ENCODE results near the gene ANTXR1. TPM values are rescaled to one million over a fixed set of nuclear protein-coding genes. Genes with fewer than 3 reads are reported as not detected.
"Not testable (repeated sequence)": the region's sequence is repeated elsewhere in the genome, so short reads cannot be mapped to it uniquely, and the experiment has no call there.

The ANTXR1 gene
- total RNA-seq, 4 donors from 2014 or later, result 63.0 to 134 (median 113) TPM

- DNase-seq, result no peak
- Histone ChIP-seq H3K4me3 (no peak overlapping the region), H3K9me3 (no peaks in the 10 kb centered on the region), H3K4me1 (no peaks in the 10 kb centered on the region), H3K36me3 (no peaks in the 10 kb centered on the region), H3K27me3 (no peaks in the 10 kb centered on the region), H3K27ac (no peak overlapping the region)
- intact Hi-C loops (cut with DNase I; ENCODE audit: low total_unique reads), result no loop called here
- TF ChIP-seq POLR2A (IDR thresholded peaks at IDR 0.05) (no peak), CTCF (IDR thresholded peaks at IDR 0.05) (no peak)
Measured at GRCh38 chr2:69231612-69232277, 218.8 kb downstream of the ANTXR1 start.

- DNase-seq; H3K4me1 ChIP-seq; H3K27ac ChIP-seq; H3K27me3 ChIP-seq; H3K9me3 ChIP-seq; intact Hi-C loops (cut with DNase I; ENCODE audit: low total_unique reads); H3K4me3 ChIP-seq; H3K36me3 ChIP-seq: not testable (repeated sequence)
Measured at GRCh38 chr2:69235835-69236234, 222.9 kb downstream of the ANTXR1 start.

GRCh38 chr2:69237070-69237670 is 224.2 kb downstream of the ANTXR1 start:
- no peaks in the 10 kb centered on the region for H3K36me3 ChIP-seq
- intact Hi-C loops (cut with DNase I; ENCODE audit: low total_unique reads), result no loop called here
- H3K27me3 ChIP-seq, result no peaks in the 10 kb centered on the region
- no peaks in the 10 kb centered on the region for H3K9me3 ChIP-seq
- H3K4me1 ChIP-seq, result no peaks in the 10 kb centered on the region
- H3K4me3 ChIP-seq, result no peak overlapping the region
- TF ChIP-seq POLR2A (IDR thresholded peaks at IDR 0.05) (no peak), CTCF (IDR thresholded peaks at IDR 0.05) (no peak)
- peak overlapping the region in 1 of 2 donors; percentile 14 for H3K27ac ChIP-seq
- no peak for DNase-seq

- Histone ChIP-seq H3K27me3 (no peaks in the 10 kb centered on the region), H3K27ac (no peak overlapping the region), H3K4me1 (no peaks in the 10 kb centered on the region), H3K36me3 (no peaks in the 10 kb centered on the region), H3K9me3 (no peaks in the 10 kb centered on the region), H3K4me3 (no peak overlapping the region)
- intact Hi-C loops (cut with DNase I; ENCODE audit: low total_unique reads), result no loop called here
- DNase-seq, result no peak
- TF ChIP-seq POLR2A (IDR thresholded peaks at IDR 0.05), result no peak
- TF ChIP-seq CTCF (IDR thresholded peaks at IDR 0.05), result no peak
Measured at GRCh38 chr2:69238449-69239031, 225.6 kb downstream of the ANTXR1 start.

- TF ChIP-seq POLR2A (IDR thresholded peaks at IDR 0.05) (no peak), CTCF (IDR thresholded peaks at IDR 0.05) (no peak)
- H3K36me3 ChIP-seq, result no peaks in the 10 kb centered on the region
- no peaks in the 10 kb centered on the region for H3K4me1 ChIP-seq
- no peak for DNase-seq
- intact Hi-C loops (cut with DNase I; ENCODE audit: low total_unique reads), result no loop called here
- peak overlapping the region in 1 of 2 donors; percentile 13 for H3K27ac ChIP-seq
- no peaks in the 10 kb centered on the region for H3K27me3 ChIP-seq
- H3K9me3 ChIP-seq, result no peaks in the 10 kb centered on the region
- no peak overlapping the region for H3K4me3 ChIP-seq
Measured at GRCh38 chr2:69241093-69241492, 228.1 kb downstream of the ANTXR1 start.

Measured in uterus (tissue), 4 donors.